ENCODE measurements around the gene RASSF3. TPM values are rescaled to one million over a fixed set of nuclear protein-coding genes. Genes with fewer than 3 reads are reported as not detected.
A peak's percentile ranks its signal among the peaks of the same experiment; 100 is the strongest.

RASSF3 gene
- total and polyA plus RNA-seq, 2 of the 13 experiments (the other 11 are each of a cell fraction or from before 2014, with no cell fraction given): 15.5 to 16.0 TPM

GRCh38 chr12:64656429-64656828, 46.1 kb downstream of the RASSF3 start (continued):
- TF ChIP-seq CERS6 (CRISPR knock-in tag; IDR thresholded peaks at IDR 0.05) (no peak), HNRNPL (IDR thresholded peaks at IDR 0.05; ENCODE audit: low read depth, low read length) (no peak), ZSCAN22 (CRISPR knock-in tag; IDR thresholded peaks at IDR 0.05) (no peak), SRSF9 (IDR thresholded peaks at IDR 0.05; ENCODE audit: borderline replicate concordance, insufficient read depth, low read depth, low read length, poor library complexity, severe bottlenecking) (no peak), NR2F6 (IDR thresholded peaks at IDR 0.05) (peak; percentile 66), NR2F6 (CRISPR knock-in tag; IDR thresholded peaks at IDR 0.05) (peak; percentile 68), MAZ (IDR thresholded peaks at IDR 0.05; ENCODE audit: borderline replicate concordance, low read depth, low read length) (no peak), MAZ (CRISPR knock-in tag; IDR thresholded peaks at IDR 0.05; ENCODE audit: low read depth) (no peak), FOXK1 (CRISPR knock-in tag; IDR thresholded peaks at IDR 0.05; ENCODE audit: borderline replicate concordance, low read depth) (peak; percentile 45; the same call in 1 of the 2 replicates), RERE (CRISPR knock-in tag; IDR thresholded peaks at IDR 0.05; ENCODE audit: low read depth) (peak; percentile 76), PCBP1 (IDR thresholded peaks at IDR 0.05; ENCODE audit: borderline replicate concordance, low read depth, low read length) (no peak), IKZF1 (IDR thresholded peaks at IDR 0.05) (no peak), TBL1XR1 (IDR thresholded peaks at IDR 0.05; ENCODE audit: borderline replicate concordance, low read length, partially characterized antibody) (no peak), SOX5 (CRISPR knock-in tag; IDR thresholded peaks at IDR 0.05; ENCODE audit: borderline replicate concordance) (peak; percentile 74; the same call in 1 of the 2 replicates), ZSCAN9 (CRISPR knock-in tag; IDR thresholded peaks at IDR 0.05; ENCODE audit: borderline replicate concordance) (peak; percentile 21; the same call in 1 of the 2 replicates), SNAI1 (CRISPR knock-in tag; IDR thresholded peaks at IDR 0.05; ENCODE audit: borderline replicate concordance) (no peak), MED8 (CRISPR knock-in tag; IDR thresholded peaks at IDR 0.05; ENCODE audit: insufficient replicate concordance) (no peak), LCORL (IDR thresholded peaks at IDR 0.05) (no peak), LCORL (CRISPR knock-in tag; IDR thresholded peaks at IDR 0.05) (peak; percentile 59; the same call in 1 of the 2 replicates), SOX13 (IDR thresholded peaks at IDR 0.05) (no peak), SOX13 (CRISPR knock-in tag; conservative IDR thresholded peaks at IDR 0.05 in 1 of 2, IDR thresholded peaks at IDR 0.05 in 1 of 2) (peak in 1 of 2 experiments; percentile 86; a peak in 2 of 4 replicates), ZNF546 (CRISPR knock-in tag; conservative IDR thresholded peaks at IDR 0.05) (no peak), ELF3 (CRISPR knock-in tag; IDR thresholded peaks at IDR 0.05) (peak; percentile 59; the same call in 1 of the 2 replicates), RFX5 (IDR thresholded peaks at IDR 0.05; ENCODE audit: low read depth, low read length) (no peak), SIX4 (CRISPR knock-in tag; IDR thresholded peaks at IDR 0.05) (no peak), ZNF496 (CRISPR knock-in tag; IDR thresholded peaks at IDR 0.05; ENCODE audit: insufficient replicate concordance) (no peak), ZNF282 (IDR thresholded peaks at IDR 0.05; ENCODE audit: partially characterized antibody) (no peak)

Data from HepG2 (cell line).